Naive thymus-derived CD8-positive, alpha-beta T cell (primary cell): Measurements from ENCODE around the gene HTD2. TPM values are rescaled to one million over a fixed set of nuclear protein-coding genes. Genes with fewer than 3 reads are reported as not detected.

Source experiments
- polyA plus RNA-seq, 3 donors: library from polyadenylated mRNA; unstranded; fragments of 300-500 nt; fragmentation: Illumina TruSeq; gene quantifications; one replicate each; pipeline ENCODE4 v1.2.3, GENCODE V29; 2021
- total RNA-seq, 8 experiments: library from RNA in 2 of 8; stranded (reverse) in 2 of 8; gene quantifications; one replicate each; pipeline ENCODE4 v1.2.3 and lab custom pipeline; 2021 to 2026

The HTD2 gene
- total and polyA plus RNA-seq, 5 experiments from 2014 or later = 6.4 to 31.2 (median 17.4) TPM

Other genes starting within 250 kb of the HTD2 start
- gene DNASE1L3, start 95.5 kb upstream of the HTD2 start, total RNA-seq = under 1 TPM in 1 of 2 experiments, not detected in 1; 0.66 TPM
- not detected for gene DNASE1L3, start 95.5 kb upstream of the HTD2 start, polyA plus RNA-seq
- 1 to 10 TPM; 6.0 to 6.1 TPM for gene ABHD6, start 68.7 kb upstream of the HTD2 start, total RNA-seq
- gene ABHD6, start 68.7 kb upstream of the HTD2 start, polyA plus RNA-seq = 1 to 10 TPM; 4.4 to 6.0 (median 5.4) TPM
- 10 to 100 TPM; 19.4 to 20.4 TPM for gene RPP14, start 275 bp upstream of the HTD2 start, total RNA-seq
- gene RPP14, start 275 bp upstream of the HTD2 start, polyA plus RNA-seq = 1 to 10 TPM; 7.5 to 8.5 (median 7.8) TPM
- gene PXK, start 26.4 kb downstream of the HTD2 start, total RNA-seq = 10 to 100 TPM; 24.1 to 26.6 TPM
- 10 to 100 TPM; 16.3 to 21.9 (median 21.0) TPM for gene PXK, start 26.4 kb downstream of the HTD2 start, polyA plus RNA-seq
- gene PDHB, start 127.3 kb downstream of the HTD2 start, total RNA-seq = 10 to 100 TPM; 60.2 to 66.4 TPM
- gene PDHB, start 127.3 kb downstream of the HTD2 start, polyA plus RNA-seq = 100 to 1,000 TPM in 1 of 3 donors, 10 to 100 TPM in 2; 92.2 to 120 (median 95.3) TPM
- 10 to 100 TPM in 1 of 2 experiments, 1 to 10 TPM in 1; 9.8 to 10.3 TPM for gene KCTD6, start 185.6 kb downstream of the HTD2 start, total RNA-seq
- gene KCTD6, start 185.6 kb downstream of the HTD2 start, polyA plus RNA-seq = 1 to 10 TPM; 5.5 to 8.8 (median 8.4) TPM
- gene ACOX2, start 230.7 kb downstream of the HTD2 start, total RNA-seq = not detected
- gene ACOX2, start 230.7 kb downstream of the HTD2 start, polyA plus RNA-seq = not detected